HCT116 (cell line): Measurements from ENCODE around the gene PDF.

Experiments
- CEBPB ChIP-seq: IDR thresholded peaks from 2 replicates; pipeline ENCODE4 v1.6.1; 2012; ENCODE audit warnings: low read depth
- EGR1 ChIP-seq: IDR thresholded peaks from 2 replicates; pipeline ENCODE4 v1.6.1; 2012; ENCODE audit warnings: low read depth
- EZH2 ChIP-seq: fragments of 200-600 bp; sonication (generic); IDR thresholded peaks from 2 replicates; pipeline ENCODE4 v1.6.1; 2017; ENCODE audit warnings: antibody characterized with exemption, mixed run types
- EZH2phosphoT487 ChIP-seq: fragments of 200-600 bp; IDR thresholded peaks from 2 replicates; pipeline ENCODE4 v1.6.1; 2018; ENCODE audit warnings: antibody characterized with exemption, borderline replicate concordance
- JUND ChIP-seq: IDR thresholded peaks from 2 replicates; pipeline ENCODE4 v1.6.1; 2012
- POLR2A ChIP-seq: IDR thresholded peaks from 2 replicates; pipeline ENCODE4 v1.7.0; 2011; ENCODE audit warnings: borderline replicate concordance; ENCODE audit not compliant: insufficient read depth, insufficient read length; ENCODE audit errors: extremely low read depth
- POLR2AphosphoS5 ChIP-seq: IDR thresholded peaks from 2 replicates; pipeline ENCODE4 v1.6.1; 2011; ENCODE audit warnings: mild to moderate bottlenecking, low read depth, low read length, moderate library complexity
- TCF7L2 ChIP-seq: IDR thresholded peaks from 2 replicates; pipeline ENCODE4 v1.7.0; 2011; ENCODE audit warnings: borderline replicate concordance, inconsistent platforms; ENCODE audit not compliant: insufficient read depth, insufficient read length; ENCODE audit errors: extremely low read depth
- YY1 ChIP-seq: IDR thresholded peaks from 2 replicates; pipeline ENCODE4 v1.6.1; 2011; ENCODE audit warnings: low read length, low read depth, moderate library complexity, mild to moderate bottlenecking; ENCODE audit not compliant: insufficient replicate concordance; ENCODE audit errors: extremely low read depth
- ZNF274 ChIP-seq: fragments of 200-500 bp; sonication (Bioruptor generic); IDR thresholded peaks from 2 replicates; pipeline ENCODE4 v1.6.1; 2014; ENCODE audit warnings: mild to moderate bottlenecking, low read depth, low read length, inconsistent platforms
- TF ChIP-seq, protein P1 (sequence below): IDR thresholded peaks from 2 replicates; pipeline ENCODE4 v1.6.1; 2012
- TF ChIP-seq, protein P2 (sequence below), 3 experiments: fragments of 200-600 bp in 1 of 3; sonication (generic) in 1 of 3; IDR thresholded peaks in 2 of 3; conservative IDR thresholded peaks in 1 of 3; 2 replicates each; pipeline ENCODE4 v1.5.1; 2012 to 2017; ENCODE audit warnings: low read depth in 2 of 3, low read length in 2 of 3, antibody characterized with exemption in 1 of 3, borderline replicate concordance in 1 of 3, control low read depth in 1 of 3, mild to moderate bottlenecking in 1 of 3, mixed read lengths in 1 of 3, mixed run types in 1 of 3, moderate library complexity in 1 of 3; ENCODE audit not compliant: insufficient read depth in 1 of 3
- TF ChIP-seq, protein P3 (sequence below): IDR thresholded peaks from 2 replicates; pipeline ENCODE4 v1.6.1; 2011; ENCODE audit warnings: mild to moderate bottlenecking, low read length, moderate library complexity; ENCODE audit not compliant: insufficient replicate concordance; ENCODE audit errors: extremely low read depth

DNA sequence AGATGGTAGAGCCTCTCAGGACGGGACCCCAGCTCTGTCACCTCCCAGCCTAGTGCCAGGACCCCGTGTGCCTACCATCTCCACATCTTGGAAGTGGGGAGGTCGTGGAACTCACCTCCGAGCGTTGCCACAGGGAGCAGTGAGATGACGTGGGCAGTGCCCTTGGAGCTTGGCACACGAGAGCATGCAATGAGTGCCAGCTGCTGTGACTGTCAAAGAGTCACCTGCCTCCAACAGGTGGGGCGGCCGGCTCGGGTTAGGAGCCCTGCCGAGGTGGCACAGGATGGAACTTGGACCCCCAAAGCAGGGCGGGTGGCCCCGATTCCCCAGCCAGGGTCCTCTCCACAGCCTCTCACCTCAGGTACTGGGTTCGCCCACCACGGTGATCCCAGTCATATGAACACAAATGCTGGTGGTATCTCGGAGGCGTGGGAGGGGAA lies 13.8 kb downstream of the PDF start:
- TF ChIP-seq POLR2A (no peak), JUND (no peak), YY1 (no peak), EZH2 (no peak), POLR2AphosphoS5 (no peak), EGR1 (no peak), ZNF274 (no peak), EZH2phosphoT487 (no peak), CEBPB (no peak), TCF7L2 (no peak)
- TF ChIP-seq, protein P1, sequence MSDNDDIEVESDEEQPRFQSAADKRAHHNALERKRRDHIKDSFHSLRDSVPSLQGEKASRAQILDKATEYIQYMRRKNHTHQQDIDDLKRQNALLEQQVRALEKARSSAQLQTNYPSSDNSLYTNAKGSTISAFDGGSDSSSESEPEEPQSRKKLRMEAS: no peak
- TF ChIP-seq, protein P2, sequence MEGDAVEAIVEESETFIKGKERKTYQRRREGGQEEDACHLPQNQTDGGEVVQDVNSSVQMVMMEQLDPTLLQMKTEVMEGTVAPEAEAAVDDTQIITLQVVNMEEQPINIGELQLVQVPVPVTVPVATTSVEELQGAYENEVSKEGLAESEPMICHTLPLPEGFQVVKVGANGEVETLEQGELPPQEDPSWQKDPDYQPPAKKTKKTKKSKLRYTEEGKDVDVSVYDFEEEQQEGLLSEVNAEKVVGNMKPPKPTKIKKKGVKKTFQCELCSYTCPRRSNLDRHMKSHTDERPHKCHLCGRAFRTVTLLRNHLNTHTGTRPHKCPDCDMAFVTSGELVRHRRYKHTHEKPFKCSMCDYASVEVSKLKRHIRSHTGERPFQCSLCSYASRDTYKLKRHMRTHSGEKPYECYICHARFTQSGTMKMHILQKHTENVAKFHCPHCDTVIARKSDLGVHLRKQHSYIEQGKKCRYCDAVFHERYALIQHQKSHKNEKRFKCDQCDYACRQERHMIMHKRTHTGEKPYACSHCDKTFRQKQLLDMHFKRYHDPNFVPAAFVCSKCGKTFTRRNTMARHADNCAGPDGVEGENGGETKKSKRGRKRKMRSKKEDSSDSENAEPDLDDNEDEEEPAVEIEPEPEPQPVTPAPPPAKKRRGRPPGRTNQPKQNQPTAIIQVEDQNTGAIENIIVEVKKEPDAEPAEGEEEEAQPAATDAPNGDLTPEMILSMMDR (IDR thresholded peaks at IDR 0.05 in 2 of 3, conservative IDR thresholded peaks at IDR 0.05 in 1 of 3; ENCODE audit: borderline replicate concordance in 1 of 3, insufficient read depth in 1 of 3, low read depth in 2 of 3, low read length in 2 of 3): no peak
- TF ChIP-seq, protein P3, sequence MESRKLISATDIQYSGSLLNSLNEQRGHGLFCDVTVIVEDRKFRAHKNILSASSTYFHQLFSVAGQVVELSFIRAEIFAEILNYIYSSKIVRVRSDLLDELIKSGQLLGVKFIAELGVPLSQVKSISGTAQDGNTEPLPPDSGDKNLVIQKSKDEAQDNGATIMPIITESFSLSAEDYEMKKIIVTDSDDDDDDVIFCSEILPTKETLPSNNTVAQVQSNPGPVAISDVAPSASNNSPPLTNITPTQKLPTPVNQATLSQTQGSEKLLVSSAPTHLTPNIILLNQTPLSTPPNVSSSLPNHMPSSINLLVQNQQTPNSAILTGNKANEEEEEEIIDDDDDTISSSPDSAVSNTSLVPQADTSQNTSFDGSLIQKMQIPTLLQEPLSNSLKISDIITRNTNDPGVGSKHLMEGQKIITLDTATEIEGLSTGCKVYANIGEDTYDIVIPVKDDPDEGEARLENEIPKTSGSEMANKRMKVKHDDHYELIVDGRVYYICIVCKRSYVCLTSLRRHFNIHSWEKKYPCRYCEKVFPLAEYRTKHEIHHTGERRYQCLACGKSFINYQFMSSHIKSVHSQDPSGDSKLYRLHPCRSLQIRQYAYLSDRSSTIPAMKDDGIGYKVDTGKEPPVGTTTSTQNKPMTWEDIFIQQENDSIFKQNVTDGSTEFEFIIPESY: no peak
